ENCODE data around the gene TFRC.
"Not testable (repeated sequence)": the region's sequence is repeated elsewhere in the genome, so short reads cannot be mapped to it uniquely, and the experiment has no call there.

Gene TFRC

GRCh38 chr3:196081002-196081833 lies 672 bp downstream of the TFRC start:
- peak; percentile 42 for DNase-seq (ENCODE audit: low read depth)

DNA sequence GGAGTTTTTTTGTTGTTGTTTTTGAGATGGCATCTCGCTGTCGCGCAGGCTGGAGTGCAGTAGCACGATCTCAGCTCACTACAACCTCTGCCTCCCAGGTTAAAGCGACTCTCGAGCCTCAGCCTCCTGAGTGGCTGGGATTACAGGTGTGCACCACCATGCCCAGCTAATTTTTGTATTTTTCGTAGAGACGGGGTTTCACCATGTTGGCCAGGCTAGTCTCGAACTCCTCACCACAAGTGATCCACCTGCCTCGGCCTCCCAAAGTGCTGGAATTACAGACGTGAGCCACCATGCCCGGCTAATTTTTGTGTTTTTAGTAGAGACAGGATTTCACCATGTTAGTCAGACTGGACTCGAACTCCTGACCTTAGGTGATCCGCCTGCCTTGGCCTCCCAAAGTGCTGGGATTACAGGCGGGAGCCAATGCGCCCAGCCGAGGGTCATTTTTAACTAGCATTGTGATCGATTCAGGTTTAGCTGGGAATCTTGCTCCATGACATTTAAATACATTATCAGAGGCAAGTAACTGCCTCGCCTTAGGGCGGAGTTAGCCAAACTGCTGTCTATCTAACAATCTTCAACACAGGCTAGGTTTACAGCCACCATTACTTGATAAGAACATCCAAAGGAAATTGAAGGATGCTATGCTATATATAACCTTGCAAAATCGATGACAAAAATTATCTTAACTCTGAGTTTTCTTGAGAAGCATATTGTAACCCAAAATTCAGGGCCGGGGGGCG lies 1.6 kb downstream of the TFRC start:
- DNase-seq (ENCODE audit: low read depth): not testable (repeated sequence)

DNA sequence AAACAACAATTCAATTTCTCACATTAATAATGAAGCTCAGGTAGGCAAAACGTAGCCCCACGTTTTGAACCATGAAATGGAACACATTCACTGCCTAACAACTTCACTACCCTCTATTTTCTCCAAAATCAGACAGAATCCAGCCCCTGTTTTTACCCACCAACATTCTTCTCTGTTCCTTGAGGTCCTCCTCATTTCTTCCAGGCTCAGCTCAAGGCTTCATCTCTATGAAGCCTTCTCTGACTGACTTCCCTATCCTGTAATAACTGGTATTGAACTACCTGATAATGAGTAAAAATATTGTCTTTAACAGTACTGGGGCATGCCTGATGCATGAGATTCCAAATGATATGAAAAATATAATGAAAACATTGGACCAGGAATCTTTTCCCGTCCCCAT lies 2.2 kb downstream of the TFRC start:
- DNase-seq (ENCODE audit: low read depth): no peak

GRCh38 chr3:196075013-196075412 lies 6.9 kb downstream of the TFRC start:
- no peak for DNase-seq (ENCODE audit: low read depth)

DNA sequence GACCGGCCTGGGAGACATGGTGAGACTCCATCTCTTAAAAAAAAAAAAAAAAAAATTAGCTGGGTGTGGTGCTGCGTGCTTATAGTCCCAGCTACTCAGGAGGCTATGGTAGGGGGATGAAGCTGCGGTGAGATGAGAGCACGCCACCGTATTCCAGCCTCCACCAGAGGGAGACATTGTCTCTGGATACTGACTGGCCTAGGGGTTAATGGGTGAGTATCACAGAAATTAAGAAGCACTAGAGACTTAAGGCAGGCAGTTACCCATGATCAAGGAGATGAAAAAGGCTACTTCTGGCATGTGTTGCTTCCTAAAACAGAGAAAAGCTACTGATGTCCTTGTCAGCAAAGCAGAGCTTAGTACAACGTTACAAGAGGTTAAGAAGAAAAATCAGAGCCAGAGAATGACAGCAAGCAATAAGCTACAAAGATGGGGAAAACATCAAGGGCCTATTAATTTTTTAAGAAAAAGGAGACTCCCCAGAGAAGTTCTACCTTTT lies 8.6 kb downstream of the TFRC start:
- peak; percentile 33 for DNase-seq (ENCODE audit: low read depth)

GRCh38 chr3:196072313-196072712 lies 9.6 kb downstream of the TFRC start:
- no peak for DNase-seq (ENCODE audit: low read depth)

GRCh38 chr3:196068812-196069211 lies 13.1 kb downstream of the TFRC start:
- not testable (repeated sequence) for DNase-seq (ENCODE audit: low read depth)

DNA sequence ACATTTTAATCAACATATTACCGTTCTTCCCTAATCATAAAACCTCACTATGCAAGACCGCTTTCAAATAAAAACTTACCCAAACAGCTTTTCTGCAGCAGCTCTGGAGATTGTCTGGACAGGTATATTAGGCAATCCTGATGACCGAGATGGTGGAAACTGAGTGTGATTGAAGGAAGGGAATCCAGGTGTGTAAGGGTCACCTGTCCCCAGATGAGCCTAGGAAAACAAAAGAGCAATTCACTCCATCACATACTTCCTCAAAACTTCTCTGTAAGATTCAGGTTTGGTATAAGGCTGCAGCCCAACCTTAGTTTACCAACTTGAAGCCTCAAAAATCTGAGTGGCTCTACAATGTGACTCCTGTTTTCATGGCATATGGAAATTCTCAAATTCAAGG lies 14.5 kb downstream of the TFRC start:
- DNase-seq (ENCODE audit: low read depth): no peak

- DNase-seq (ENCODE audit: low read depth): no peak
Measured at GRCh38 chr3:196063971-196064370, 17.9 kb downstream of the TFRC start.

GRCh38 chr3:196063456-196063855 lies 18.4 kb downstream of the TFRC start:
- no peak for DNase-seq (ENCODE audit: low read depth)

GRCh38 chr3:196063049-196063448 lies 18.8 kb downstream of the TFRC start:
- no peak for DNase-seq (ENCODE audit: low read depth)

DNA sequence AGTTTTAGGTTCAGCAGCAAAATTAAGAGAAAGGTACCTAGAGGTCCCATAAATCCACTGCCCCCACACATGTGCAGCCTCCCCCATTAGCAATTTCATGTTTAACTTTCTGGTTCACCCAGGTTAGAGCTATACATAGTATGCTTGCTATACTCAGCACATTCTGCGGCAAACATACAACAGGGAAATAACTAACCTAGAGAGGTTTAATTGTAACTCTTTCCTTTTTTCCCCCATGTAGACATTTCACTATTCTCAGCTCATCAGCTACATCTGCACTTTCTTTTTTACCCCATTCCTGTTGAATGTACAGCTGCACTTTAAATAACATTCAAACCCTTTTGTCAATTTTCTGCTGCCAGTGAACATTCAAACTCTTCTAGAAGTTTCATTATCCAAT lies 21.1 kb downstream of the TFRC start:
- no peak for DNase-seq (ENCODE audit: low read depth)

- DNase-seq (ENCODE audit: low read depth): no peak
Measured at GRCh38 chr3:196057760-196058331, 24.0 kb downstream of the TFRC start.

DNA sequence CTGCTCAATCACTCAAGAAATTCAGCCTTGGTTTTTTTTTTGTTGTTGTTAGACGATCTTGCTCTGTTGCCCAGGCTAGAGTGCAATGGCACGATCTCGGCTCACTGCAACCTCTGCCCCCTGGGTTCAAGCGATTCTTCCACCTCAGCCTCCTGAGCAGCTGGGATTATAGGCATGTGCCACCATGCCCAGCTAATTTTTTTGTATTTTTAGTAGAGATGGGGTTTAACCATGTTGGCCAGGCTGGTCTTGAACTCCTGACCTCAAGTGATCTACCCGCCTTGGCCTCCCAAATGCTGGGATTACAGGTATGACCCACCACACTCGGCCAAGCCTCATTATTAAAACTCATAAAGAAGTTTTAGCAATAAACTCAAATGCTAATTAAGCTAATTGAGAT lies 25.5 kb downstream of the TFRC start:
- not testable (repeated sequence) for DNase-seq (ENCODE audit: low read depth)

DNA sequence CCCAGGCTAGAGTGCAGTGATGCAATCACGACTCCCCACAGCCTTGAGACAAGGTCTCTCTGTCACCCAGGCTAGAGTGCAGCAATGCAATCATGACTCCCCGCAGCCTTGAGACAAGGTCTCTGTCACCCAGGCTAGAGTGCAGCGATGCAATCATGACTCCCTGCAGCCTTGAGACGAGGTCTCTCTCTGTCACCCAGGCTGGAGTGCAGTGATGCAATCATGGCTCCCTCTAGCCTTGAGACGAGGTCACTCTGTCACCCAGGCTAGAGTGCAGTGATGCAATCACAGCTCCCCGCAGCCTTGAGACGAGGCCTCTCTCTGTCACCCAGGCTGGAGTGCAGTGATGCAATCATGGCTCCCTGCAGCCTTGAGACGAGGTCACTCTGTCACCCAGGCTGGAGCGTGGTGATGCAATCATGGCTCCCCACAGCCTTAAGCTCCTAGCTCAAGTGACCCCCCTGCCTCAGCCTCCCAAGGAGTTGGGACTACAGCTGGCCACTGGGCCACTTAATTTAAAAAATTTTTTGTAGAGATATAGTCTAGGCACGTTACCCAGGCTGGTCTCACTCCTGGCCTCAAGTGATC lies 26.1 kb downstream of the TFRC start:
- no peak for DNase-seq (ENCODE audit: low read depth)

DNA sequence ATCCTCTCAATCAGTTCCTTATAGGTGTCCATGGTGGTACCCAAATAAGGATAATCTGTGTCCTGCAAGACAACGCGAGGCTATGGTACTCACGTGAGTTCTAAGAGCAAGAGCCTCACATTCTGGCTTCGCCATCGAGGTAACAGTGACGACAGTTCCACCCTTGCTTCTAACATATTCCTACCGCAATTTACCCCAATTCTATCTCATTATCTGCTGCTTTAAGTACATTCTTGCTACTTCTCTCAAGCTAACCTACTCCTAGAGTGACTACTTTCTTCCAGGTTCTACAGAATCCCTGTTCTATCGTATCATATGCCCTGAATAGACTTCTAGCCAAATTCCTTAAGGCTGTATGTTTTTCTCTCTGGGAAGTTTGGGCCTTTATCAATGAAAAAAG lies 26.6 kb downstream of the TFRC start:
- DNase-seq (ENCODE audit: low read depth): no peak

- DNase-seq (ENCODE audit: low read depth): no peak
Measured at GRCh38 chr3:196054661-196055060, 27.2 kb downstream of the TFRC start.

GRCh38 chr3:196053487-196053886 lies 28.4 kb downstream of the TFRC start:
- DNase-seq (ENCODE audit: low read depth): no peak

- no peak for DNase-seq (ENCODE audit: low read depth)
Measured at GRCh38 chr3:196051282-196052076, 30.4 kb downstream of the TFRC start.

GRCh38 chr3:196050597-196050996 lies 31.3 kb downstream of the TFRC start:
- no peak for DNase-seq (ENCODE audit: low read depth)

DNA sequence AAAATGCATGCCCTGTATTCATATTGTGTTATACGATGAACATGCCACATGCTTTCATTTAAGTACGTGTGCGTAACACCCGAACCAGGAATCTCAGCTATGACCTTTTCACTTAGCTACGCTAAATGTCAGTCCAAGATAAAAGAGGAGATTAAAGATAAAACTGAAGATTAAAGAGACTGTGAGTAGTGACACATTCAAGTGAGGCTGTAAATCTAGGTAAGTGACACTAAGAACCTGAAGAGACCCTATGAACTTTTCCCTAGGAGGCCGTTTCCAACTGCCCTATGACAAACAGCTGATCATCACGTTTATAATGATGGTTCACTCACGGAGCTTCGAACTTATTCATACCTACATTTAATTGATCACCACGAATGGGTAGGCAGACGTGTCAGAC lies 32.2 kb downstream of the TFRC start:
- no peak for DNase-seq (ENCODE audit: low read depth)

All from T-helper 22 cell (primary cell).